ENCODE results near the gene RALGPS1.

- no peak for TF ChIP-seq POLR2AphosphoS5 (IDR thresholded peaks at IDR 0.05)
- no peak for TF ChIP-seq POLR2A (IDR thresholded peaks at IDR 0.05)
- TF ChIP-seq, protein P1, sequence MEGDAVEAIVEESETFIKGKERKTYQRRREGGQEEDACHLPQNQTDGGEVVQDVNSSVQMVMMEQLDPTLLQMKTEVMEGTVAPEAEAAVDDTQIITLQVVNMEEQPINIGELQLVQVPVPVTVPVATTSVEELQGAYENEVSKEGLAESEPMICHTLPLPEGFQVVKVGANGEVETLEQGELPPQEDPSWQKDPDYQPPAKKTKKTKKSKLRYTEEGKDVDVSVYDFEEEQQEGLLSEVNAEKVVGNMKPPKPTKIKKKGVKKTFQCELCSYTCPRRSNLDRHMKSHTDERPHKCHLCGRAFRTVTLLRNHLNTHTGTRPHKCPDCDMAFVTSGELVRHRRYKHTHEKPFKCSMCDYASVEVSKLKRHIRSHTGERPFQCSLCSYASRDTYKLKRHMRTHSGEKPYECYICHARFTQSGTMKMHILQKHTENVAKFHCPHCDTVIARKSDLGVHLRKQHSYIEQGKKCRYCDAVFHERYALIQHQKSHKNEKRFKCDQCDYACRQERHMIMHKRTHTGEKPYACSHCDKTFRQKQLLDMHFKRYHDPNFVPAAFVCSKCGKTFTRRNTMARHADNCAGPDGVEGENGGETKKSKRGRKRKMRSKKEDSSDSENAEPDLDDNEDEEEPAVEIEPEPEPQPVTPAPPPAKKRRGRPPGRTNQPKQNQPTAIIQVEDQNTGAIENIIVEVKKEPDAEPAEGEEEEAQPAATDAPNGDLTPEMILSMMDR (IDR thresholded peaks at IDR 0.05), result no peak
- no peak for TF ChIP-seq EP300 (IDR thresholded peaks at IDR 0.05)
These were observed 247.7 kb downstream of the RALGPS1 start for GRCh38 chr9:127162046-127162863.

Measured in sigmoid colon (tissue), 4 donors.